KBM-7 (cell line): ENCODE data around the gene RNF8.
A peak's percentile ranks its signal among the peaks of the same experiment; 100 is the strongest.
"Not testable (repeated sequence)": the region's sequence is repeated elsewhere in the genome, so short reads cannot be mapped to it uniquely, and the experiment has no call there.

ENCODE experiments used
- DNase-seq: peaks from one replicate; pipeline ENCODE4 v3.0.0-alpha.2; 2015
- in situ Hi-C: fragments of 300-500 bp; cut with MboI; formaldehyde crosslinking; loops from 2 replicates; pipeline ENCODE4 v1.14.3; 2020; ENCODE audit warnings: low sequenced_read_pairs, low pct_unique_long_range_greater_than_20kb, mixed read lengths

RNF8 gene

GRCh38 chr6:37432916-37433656 is 79.3 kb downstream of the RNF8 start, which contains the start of gene CMTR1:
CMTR1 (plus strand) TSS chr6:37433221; CDS start chr6:37435630, 2,409 bp downstream.
- peak; percentile 92 for DNase-seq
- in situ Hi-C loops, result no loop called here

DNA sequence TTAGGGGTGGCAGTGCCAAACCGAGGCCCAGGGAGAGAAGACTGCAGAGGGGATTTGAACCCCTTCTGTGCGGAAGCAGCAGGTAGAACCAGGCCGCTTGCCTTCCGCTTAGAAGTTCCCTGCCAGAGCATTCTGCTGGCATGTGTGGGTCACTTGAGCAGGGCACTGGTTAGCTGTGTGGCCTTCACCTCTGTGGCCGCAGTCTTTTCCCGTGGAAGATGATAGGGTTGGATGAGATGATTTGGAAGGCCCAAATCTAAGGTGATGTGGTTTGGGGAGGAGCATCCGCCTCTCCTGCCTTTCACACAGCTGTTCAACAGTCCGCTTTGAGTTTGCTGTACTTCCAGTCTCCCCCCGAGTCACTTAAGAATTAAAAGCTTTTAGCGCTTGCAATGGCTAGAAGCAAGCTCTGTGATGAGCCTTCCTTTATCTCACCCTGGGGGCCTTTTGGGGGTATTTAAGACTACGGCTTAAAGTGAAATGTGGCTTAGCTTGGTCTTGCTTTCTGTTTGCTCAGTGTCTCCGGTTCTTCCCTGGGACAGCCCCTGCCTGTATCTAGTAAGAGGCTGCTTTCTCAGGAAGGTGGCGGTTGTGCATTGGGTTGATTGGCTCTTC is 80.0 kb downstream of the RNF8 start:
- in situ Hi-C loops, result no loop called here
- peak; percentile 43 for DNase-seq

GRCh38 chr6:37435373-37435772 is 81.6 kb downstream of the RNF8 start:
- no peak for DNase-seq
- in situ Hi-C loops, result no loop called here

DNA sequence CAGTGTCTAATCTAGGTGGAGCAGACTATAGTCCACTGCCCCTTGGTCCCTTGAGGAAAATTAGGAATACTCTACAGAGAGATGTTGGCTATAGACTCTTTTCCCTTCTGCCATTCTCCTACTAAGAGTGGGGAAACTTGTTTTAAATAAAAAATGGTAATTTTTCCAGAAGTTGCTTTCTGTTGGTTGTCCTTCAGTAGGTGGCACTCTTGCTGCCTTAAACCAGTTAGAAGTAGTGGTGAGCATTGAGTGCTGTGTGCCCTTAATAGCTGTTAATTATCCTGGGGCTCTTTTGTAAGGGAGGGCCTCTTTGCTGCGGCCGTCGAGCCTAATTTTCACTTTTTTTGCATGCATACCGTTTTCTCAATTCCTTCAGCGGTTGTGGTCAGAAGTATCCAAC is 82.0 kb downstream of the RNF8 start:
- no peak for DNase-seq
- in situ Hi-C loops, result no loop called here

GRCh38 chr6:37438930-37439329 is 85.1 kb downstream of the RNF8 start:
- no peak for DNase-seq
- in situ Hi-C loops, result no loop called here

DNA sequence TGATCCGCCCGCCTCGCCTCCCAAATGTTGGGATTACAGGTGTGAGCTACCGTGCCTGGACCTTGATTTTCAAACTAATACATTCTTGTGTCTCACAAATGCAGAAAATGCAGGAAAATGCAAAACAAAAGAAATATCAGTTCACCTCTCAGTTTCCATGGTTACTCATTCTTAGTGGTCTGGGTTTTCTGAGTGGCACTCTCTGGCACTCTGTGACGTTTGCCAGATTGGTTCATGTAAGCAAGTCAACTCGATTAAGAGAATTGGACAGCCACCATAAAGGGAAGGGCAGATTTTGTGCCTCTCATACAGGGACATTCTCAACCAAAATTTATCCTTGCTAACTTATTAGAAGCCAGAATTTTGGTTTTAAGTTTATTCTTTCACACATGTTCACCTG is 87.9 kb downstream of the RNF8 start:
- in situ Hi-C loops, result no loop called here

GRCh38 chr6:37442416-37443215 is 88.8 kb downstream of the RNF8 start:
- no peak for DNase-seq

More for the DNA sequence above, 87.9 kb downstream of the RNF8 start:
- no peak for DNase-seq

DNA sequence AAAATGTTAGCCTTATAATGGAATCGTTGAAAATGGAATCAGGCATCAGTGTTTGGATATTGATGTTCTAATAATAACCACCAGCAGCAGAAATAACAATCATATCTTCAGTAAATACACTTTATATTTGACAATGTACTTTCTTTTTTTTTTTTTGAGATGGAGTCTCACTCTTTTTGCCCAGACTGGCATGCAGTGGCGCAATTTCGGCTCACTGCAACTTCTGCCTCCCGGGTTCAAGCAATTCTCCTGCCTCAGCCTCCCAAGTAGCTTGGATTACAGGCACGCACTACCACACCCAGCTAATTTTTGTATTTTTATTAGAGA is 89.4 kb downstream of the RNF8 start:
- DNase-seq, in situ Hi-C loops: not testable (repeated sequence)

More at GRCh38 chr6:37442416-37443215, 88.8 kb downstream of the RNF8 start:
- in situ Hi-C loops, result no loop called here
